ENCODE results near the gene TIMM29.

GRCh38 chr19:10922638-10923014 is 6.0 kb upstream of the TIMM29 start:
- TF ChIP-seq CTCF (tag by site-specific recombination; IDR thresholded peaks at IDR 0.05) (no peak), ZNF16 (tag by site-specific recombination; IDR thresholded peaks at IDR 0.05; ENCODE audit: low read depth) (no peak), OVOL3 (tag by site-specific recombination; IDR thresholded peaks at IDR 0.05) (no peak), REPIN1 (tag by site-specific recombination; IDR thresholded peaks at IDR 0.05; ENCODE audit: low read depth) (no peak), ZBTB10 (tag by site-specific recombination; IDR thresholded peaks at IDR 0.05) (no peak), REST (tag by site-specific recombination; IDR thresholded peaks at IDR 0.05) (peak; percentile 70; the same call in 1 of the 2 replicates), MEIS1 (CRISPR knock-in tag; IDR thresholded peaks at IDR 0.05; ENCODE audit: borderline replicate concordance) (no peak), ZNF707 (tag by site-specific recombination; IDR thresholded peaks at IDR 0.05) (no peak), ZNF302 (tag by site-specific recombination; IDR thresholded peaks at IDR 0.05; ENCODE audit: low read depth) (no peak), ZNF404 (tag by site-specific recombination; IDR thresholded peaks at IDR 0.05) (no peak), TRIM28 (IDR thresholded peaks at IDR 0.05; ENCODE audit: borderline replicate concordance, low read length) (no peak), ZBTB7A (tag by site-specific recombination; IDR thresholded peaks at IDR 0.05; ENCODE audit: low read depth) (no peak)

Data from HEK293 (cell line).